Caco-2 (cell line): ENCODE measurements around the gene NTN1. TPM values are rescaled to one million over a fixed set of nuclear protein-coding genes. Genes with fewer than 3 reads are reported as not detected.
"Not testable (repeated sequence)": the region's sequence is repeated elsewhere in the genome, so short reads cannot be mapped to it uniquely, and the experiment has no call there.

Source experiments
- BruUV-seq: library from RNA; stranded (reverse); fragments of 400-500 nt; replicated peaks from 2 replicates; lab custom pipeline; 2021; lab: Mats Ljungman, UMichigan
- CTCF ChIA-PET: fragments of 300-600 bp; sonication (Branson Sonifier 250); formaldehyde crosslinking; loops from one replicate; lab custom pipeline; 2022; ENCODE audit warnings: antibody characterized with exemption; lab: Charles Lee
- POLR2A ChIA-PET: fragments of 300-600 bp; sonication (Branson Sonifier 250); formaldehyde crosslinking; loops from one replicate; lab custom pipeline; 2022; ENCODE audit warnings: antibody characterized with exemption; lab: Charles Lee
- DNase-seq, 2 experiments: peaks; one replicate each; pipeline versions ENCODE4 v3.0.0 to v3.0.0-alpha.2; 2020 to 2022
- H3K27me3 ChIP-seq: replicated peaks from 2 replicates; pipeline ENCODE4 v1.6.0; 2011; ENCODE audit warnings: low read length; ENCODE audit not compliant: control insufficient read depth, insufficient read depth
- H3K36me3 ChIP-seq: 2 replicates; pipeline ENCODE4 v1.5.1; 2011; ENCODE audit warnings: low read length; ENCODE audit not compliant: control insufficient read depth, insufficient read depth
- H3K4me1 ChIP-seq: fragments of 250-450 bp; sonication (Bioruptor Pico); 2 replicates; pipeline ENCODE4 v1.5.1; 2020; ENCODE audit warnings: mild to moderate bottlenecking
- H3K4me3 ChIP-seq: 2 replicates; pipeline ENCODE4 v1.5.1; 2011; ENCODE audit warnings: low read depth, mild to moderate bottlenecking, control low read depth, low read length
- H3K9me3 ChIP-seq: fragments of 250-450 bp; sonication (Bioruptor Pico); 2 replicates; pipeline ENCODE4 v1.5.1; 2020; ENCODE audit warnings: mild to moderate bottlenecking, moderate library complexity
- H3K27ac Mint-ChIP-seq: one replicate; pipeline ENCODE4 v1.8.0; 2022; ENCODE audit warnings: mixed read lengths; ENCODE audit not compliant: unreplicated experiment
- H3K27me3 Mint-ChIP-seq: one replicate; pipeline ENCODE4 v1.8.0; 2022; ENCODE audit warnings: mixed read lengths; ENCODE audit not compliant: insufficient read depth, unreplicated experiment
- H3K36me3 Mint-ChIP-seq: one replicate; pipeline ENCODE4 v1.8.0; 2022; ENCODE audit warnings: mild to moderate bottlenecking, mixed read lengths; ENCODE audit not compliant: insufficient read depth, unreplicated experiment
- H3K4me1 Mint-ChIP-seq: one replicate; pipeline ENCODE4 v1.8.0; 2022; ENCODE audit warnings: low read depth, mixed read lengths; ENCODE audit not compliant: unreplicated experiment
- H3K4me3 Mint-ChIP-seq: one replicate; pipeline ENCODE4 v1.8.0; 2022; ENCODE audit warnings: mild to moderate bottlenecking, moderate library complexity, mixed read lengths; ENCODE audit not compliant: unreplicated experiment
- H3K9me3 Mint-ChIP-seq: one replicate; pipeline ENCODE4 v1.8.0; 2022; ENCODE audit warnings: mixed read lengths; ENCODE audit not compliant: unreplicated experiment
- intact Hi-C: fragments of 100-400 bp; cut with micrococcal nuclease; formaldehyde crosslinking; loops from one replicate; pipeline ENCODE4 v1.10.0; 2022; ENCODE audit not compliant: unreplicated experiment
- total RNA-seq: library from RNA; stranded (reverse); gene quantifications from 2 replicates; pipeline ENCODE4 v1.2.3, GENCODE V29; 2022
- TF ChIP-seq, protein P1 (sequence below), 2 experiments: fragments of 200-600 bp in 1 of 2; IDR thresholded peaks; 1 replicate in 1 of 2; 2 replicates in 1 of 2; pipeline versions ENCODE4 v1.5.1 to v1.8.0; 2011 to 2022; ENCODE audit warnings: antibody characterized with exemption in 1 of 2, control low read depth in 1 of 2, inconsistent platforms in 1 of 2, low read depth in 1 of 2, low read length in 1 of 2, mild to moderate bottlenecking in 1 of 2, moderate library complexity in 1 of 2; ENCODE audit not compliant: insufficient read depth in 1 of 2, severe bottlenecking in 1 of 2, unreplicated experiment in 1 of 2

Gene NTN1
- total RNA-seq, 1 experiment from 2014 or later, result 0.88 TPM

DNA sequence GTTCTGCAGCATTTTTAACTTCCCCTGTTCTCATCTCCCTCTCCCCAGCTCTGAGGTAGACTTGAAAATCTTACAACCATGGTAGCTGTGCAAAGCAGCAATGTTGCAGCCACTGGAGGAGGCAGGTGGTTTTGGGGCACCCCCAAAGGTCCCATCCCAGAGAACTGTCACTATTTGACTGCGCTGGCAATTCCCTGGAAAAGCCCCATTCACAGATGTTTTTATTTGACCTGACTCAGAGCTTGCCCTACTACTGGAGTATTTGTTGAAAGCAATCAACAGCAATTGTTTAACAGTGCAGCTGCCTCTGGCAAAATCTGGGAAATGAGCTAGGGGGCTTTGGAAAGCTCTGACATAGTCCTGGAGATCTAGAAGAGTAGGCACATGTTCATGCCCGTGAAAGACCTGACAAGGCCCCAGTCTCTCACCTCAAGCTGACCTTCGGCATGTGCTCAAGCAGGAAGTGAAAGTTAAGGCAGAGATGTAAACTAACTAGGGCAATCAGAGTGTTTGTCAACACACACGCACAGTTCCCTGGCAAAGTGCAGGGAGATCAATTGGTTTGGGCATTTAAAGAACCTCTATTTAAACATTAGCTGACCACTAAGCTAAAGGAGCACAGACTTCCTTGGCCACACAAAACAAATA, 36.1 kb upstream of the NTN1 start:
- no TSS peak for BruUV-seq
- H3K36me3 Mint-ChIP-seq, result no peaks in the 10 kb centered on the region
- no peaks in the 10 kb centered on the region for H3K4me1 ChIP-seq
- CTCF ChIA-PET, result no interaction called here
- intact Hi-C loops, result no loop called here
- peaks cover 6% of the 10 kb centered on the region for H3K9me3 Mint-ChIP-seq
- H3K36me3 ChIP-seq, result no peaks in the 10 kb centered on the region
- DNase-seq, result no peak
- TF ChIP-seq, protein P1, sequence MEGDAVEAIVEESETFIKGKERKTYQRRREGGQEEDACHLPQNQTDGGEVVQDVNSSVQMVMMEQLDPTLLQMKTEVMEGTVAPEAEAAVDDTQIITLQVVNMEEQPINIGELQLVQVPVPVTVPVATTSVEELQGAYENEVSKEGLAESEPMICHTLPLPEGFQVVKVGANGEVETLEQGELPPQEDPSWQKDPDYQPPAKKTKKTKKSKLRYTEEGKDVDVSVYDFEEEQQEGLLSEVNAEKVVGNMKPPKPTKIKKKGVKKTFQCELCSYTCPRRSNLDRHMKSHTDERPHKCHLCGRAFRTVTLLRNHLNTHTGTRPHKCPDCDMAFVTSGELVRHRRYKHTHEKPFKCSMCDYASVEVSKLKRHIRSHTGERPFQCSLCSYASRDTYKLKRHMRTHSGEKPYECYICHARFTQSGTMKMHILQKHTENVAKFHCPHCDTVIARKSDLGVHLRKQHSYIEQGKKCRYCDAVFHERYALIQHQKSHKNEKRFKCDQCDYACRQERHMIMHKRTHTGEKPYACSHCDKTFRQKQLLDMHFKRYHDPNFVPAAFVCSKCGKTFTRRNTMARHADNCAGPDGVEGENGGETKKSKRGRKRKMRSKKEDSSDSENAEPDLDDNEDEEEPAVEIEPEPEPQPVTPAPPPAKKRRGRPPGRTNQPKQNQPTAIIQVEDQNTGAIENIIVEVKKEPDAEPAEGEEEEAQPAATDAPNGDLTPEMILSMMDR (IDR thresholded peaks at IDR 0.05; ENCODE audit: insufficient read depth in 1 of 2, low read depth in 1 of 2, low read length in 1 of 2, severe bottlenecking in 1 of 2, unreplicated experiment in 1 of 2), result no peak
- no peaks in the 10 kb centered on the region for H3K9me3 ChIP-seq
- H3K27me3 ChIP-seq, result no peaks in the 10 kb centered on the region
- POLR2A ChIA-PET, result no interaction called here
- no peak overlapping the region for H3K4me3 Mint-ChIP-seq
- no peak overlapping the region for H3K27ac Mint-ChIP-seq
- no peak overlapping the region for H3K4me3 ChIP-seq
- no peaks in the 10 kb centered on the region for H3K4me1 Mint-ChIP-seq
- no peaks in the 10 kb centered on the region for H3K27me3 Mint-ChIP-seq

DNA sequence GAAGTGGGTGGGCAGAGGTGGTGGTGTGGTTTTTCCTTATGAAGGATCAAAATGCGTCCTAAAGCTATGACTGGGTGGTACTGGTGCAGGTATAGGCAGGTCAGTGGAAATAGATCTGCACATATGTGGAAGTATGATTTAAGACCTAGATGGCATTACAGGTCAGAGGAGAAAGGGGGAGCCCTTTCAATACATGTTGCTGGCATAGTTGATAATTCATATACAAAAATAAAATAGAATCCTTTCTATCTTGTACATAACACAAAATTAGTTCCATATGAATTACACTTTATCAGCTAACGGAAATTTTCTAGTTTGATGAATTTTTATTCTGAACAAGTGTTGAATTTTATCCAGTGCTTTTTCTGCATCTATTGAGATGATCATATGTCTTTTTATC, 35.0 kb upstream of the NTN1 start:
- intact Hi-C loops, result no loop called here
- Histone ChIP-seq H3K9me3 (no peaks in the 10 kb centered on the region), H3K27me3 (no peaks in the 10 kb centered on the region), H3K4me1 (no peaks in the 10 kb centered on the region), H3K4me3 (no peak overlapping the region), H3K36me3 (no peaks in the 10 kb centered on the region)
- CTCF ChIA-PET, result no interaction called here
- no TSS peak for BruUV-seq
- DNase-seq, result no peak
- TF ChIP-seq, protein P1 (IDR thresholded peaks at IDR 0.05; ENCODE audit: insufficient read depth in 1 of 2, low read depth in 1 of 2, low read length in 1 of 2, severe bottlenecking in 1 of 2, unreplicated experiment in 1 of 2), result no peak
- peaks cover 6% of the 10 kb centered on the region for H3K9me3 Mint-ChIP-seq
- no peaks in the 10 kb centered on the region for H3K4me1 Mint-ChIP-seq
- H3K27me3 Mint-ChIP-seq, result no peaks in the 10 kb centered on the region
- POLR2A ChIA-PET, result no interaction called here
- H3K27ac Mint-ChIP-seq, result no peak overlapping the region
- H3K36me3 Mint-ChIP-seq, result no peaks in the 10 kb centered on the region
- H3K4me3 Mint-ChIP-seq, result no peak overlapping the region

DNA sequence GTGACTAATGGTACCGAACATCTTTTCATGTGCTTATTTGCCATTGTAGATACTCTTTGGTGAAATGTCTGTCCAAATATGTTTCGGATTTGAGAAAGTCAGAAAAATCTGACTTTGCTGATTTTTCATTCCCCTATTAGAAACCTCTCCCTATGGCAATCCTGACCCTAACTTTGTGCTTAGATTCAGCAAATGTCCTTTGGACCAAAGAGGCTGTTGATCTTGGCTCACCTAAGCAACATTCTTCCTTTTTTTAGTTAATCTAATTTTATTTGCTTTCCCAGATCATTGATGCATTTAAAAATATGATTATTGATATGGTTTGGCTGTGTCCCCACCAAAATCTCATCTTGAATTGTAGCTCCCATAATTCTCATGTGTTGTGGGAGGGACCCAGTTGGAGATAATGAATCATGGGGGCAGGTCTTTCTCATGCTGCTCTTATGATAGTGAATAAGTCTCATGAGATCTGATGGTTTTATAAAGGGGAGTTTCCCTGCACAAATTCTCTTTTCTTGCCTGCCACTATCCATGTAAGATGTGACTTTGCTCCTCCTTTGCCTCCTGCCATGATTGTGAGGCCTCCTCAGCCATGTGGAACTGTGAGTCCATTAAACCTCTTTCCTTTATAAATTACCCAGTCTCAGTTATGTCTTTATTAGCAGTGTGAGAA, 32.9 kb upstream of the NTN1 start:
- POLR2A ChIA-PET, H3K27ac Mint-ChIP-seq: not testable (repeated sequence)

More for the DNA sequence above, 32.9 kb upstream of the NTN1 start:
- H3K4me3 Mint-ChIP-seq, H3K27me3 ChIP-seq, H3K36me3 Mint-ChIP-seq, H3K27me3 Mint-ChIP-seq, BruUV-seq, DNase-seq, H3K4me3 ChIP-seq, intact Hi-C loops, CTCF ChIA-PET, H3K4me1 ChIP-seq, H3K9me3 ChIP-seq, H3K9me3 Mint-ChIP-seq, H3K36me3 ChIP-seq, H3K4me1 Mint-ChIP-seq: not testable (repeated sequence)
